Astrocyte (in vitro differentiated cells and primary cell): ENCODE data around the gene RNF214.

ENCODE experiments used
- EZH2 ChIP-seq: IDR thresholded peaks from 2 replicates; pipeline ENCODE4 v1.6.1; 2012; ENCODE audit warnings: mild to moderate bottlenecking, low read length, inconsistent platforms; ENCODE audit not compliant: insufficient read depth
- TF ChIP-seq, protein P1 (sequence below): IDR thresholded peaks from 2 replicates; pipeline ENCODE4 v1.5.1; 2011; ENCODE audit warnings: low read depth, mild to moderate bottlenecking, inconsistent platforms, low read length, moderate library complexity; ENCODE audit not compliant: insufficient read depth

GRCh38 chr11:117189191-117189940 is 43.1 kb upstream of the RNF214 start:
- TF ChIP-seq, protein P1, sequence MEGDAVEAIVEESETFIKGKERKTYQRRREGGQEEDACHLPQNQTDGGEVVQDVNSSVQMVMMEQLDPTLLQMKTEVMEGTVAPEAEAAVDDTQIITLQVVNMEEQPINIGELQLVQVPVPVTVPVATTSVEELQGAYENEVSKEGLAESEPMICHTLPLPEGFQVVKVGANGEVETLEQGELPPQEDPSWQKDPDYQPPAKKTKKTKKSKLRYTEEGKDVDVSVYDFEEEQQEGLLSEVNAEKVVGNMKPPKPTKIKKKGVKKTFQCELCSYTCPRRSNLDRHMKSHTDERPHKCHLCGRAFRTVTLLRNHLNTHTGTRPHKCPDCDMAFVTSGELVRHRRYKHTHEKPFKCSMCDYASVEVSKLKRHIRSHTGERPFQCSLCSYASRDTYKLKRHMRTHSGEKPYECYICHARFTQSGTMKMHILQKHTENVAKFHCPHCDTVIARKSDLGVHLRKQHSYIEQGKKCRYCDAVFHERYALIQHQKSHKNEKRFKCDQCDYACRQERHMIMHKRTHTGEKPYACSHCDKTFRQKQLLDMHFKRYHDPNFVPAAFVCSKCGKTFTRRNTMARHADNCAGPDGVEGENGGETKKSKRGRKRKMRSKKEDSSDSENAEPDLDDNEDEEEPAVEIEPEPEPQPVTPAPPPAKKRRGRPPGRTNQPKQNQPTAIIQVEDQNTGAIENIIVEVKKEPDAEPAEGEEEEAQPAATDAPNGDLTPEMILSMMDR: no peak
- TF ChIP-seq EZH2: no peak
